Stimulated activated CD8-positive, alpha-beta memory T cell treated with anti-CD3 and anti-CD28 coated beads, Interleukin-2, amount 100 ng/mL, for 1 hour (primary cell): Measurements from ENCODE around the gene GPRIN2.
"Not testable (repeated sequence)": the region's sequence is repeated elsewhere in the genome, so short reads cannot be mapped to it uniquely, and the experiment has no call there.

Experiments used
- DNase-seq, 2 donors: peaks; one replicate each; pipeline ENCODE4 v3.0.0-alpha.2; 2020; ENCODE audit warnings: low read depth in 2 of 2

Gene GPRIN2

GRCh38 chr10:46556515-46557318 is at the start of gene GPRIN2:
Gene GPRIN2 (minus strand): TSS chr10:46556658. CDS start chr10:46550736, 5,922 bp downstream.
- no peak for DNase-seq

- DNase-seq: not testable (repeated sequence)
Measured at GRCh38 chr10:46600516-46600915, 44.1 kb upstream of the GPRIN2 start.

DNA sequence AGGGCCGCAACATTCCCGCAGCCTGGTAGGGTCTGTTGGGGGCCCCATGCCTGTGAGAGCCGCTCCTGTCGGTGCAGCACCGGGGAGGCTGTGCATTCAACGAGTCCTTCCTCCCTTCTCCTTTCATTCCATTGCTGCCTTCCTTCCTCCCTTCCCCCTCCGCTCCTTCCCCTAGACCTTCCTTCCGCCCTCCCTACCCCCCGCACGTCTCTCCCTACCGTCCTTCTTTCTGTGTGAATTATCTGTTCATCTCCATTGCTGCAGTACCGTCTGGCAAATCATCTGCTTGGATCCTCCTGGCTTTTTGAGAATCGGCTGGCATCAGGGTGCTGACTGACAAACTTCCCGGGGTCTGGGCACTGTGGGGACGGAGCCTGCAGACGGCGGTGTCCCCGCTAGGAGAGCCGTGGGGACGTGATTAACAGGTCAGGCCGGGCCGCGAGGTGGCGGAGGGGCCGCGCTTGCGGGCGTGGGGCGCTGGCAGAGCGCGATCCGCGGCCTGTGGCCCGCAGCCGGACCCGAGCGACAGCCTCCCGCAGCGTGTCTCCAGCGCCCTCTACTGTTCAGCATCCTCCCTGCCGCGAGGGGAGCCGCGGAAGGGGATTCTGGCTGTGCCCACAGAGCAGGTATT is 41.3 kb upstream of the GPRIN2 start:
- DNase-seq: not testable (repeated sequence)

DNA sequence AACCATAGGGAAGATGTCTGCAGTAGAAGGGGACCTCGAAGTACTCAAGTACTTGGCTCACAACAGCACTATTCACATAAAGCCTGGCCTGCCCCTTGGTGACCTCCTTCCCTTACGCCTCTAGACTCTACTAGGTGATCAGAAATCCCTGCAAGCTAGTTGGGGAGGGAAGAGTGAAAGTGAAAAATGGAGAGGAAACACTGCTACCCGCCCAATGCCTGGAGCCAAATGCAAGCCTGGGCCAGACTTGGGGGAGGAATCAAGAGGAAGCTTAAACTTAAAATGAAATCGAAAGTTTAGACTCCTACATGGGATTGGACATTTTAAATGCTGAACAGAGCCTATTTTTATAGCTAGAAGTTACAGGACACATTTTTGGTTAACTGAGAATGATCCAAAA is 40.1 kb upstream of the GPRIN2 start:
- not testable (repeated sequence) for DNase-seq

GRCh38 chr10:46594453-46595063 is 38.1 kb upstream of the GPRIN2 start:
- not testable (repeated sequence) for DNase-seq

DNA sequence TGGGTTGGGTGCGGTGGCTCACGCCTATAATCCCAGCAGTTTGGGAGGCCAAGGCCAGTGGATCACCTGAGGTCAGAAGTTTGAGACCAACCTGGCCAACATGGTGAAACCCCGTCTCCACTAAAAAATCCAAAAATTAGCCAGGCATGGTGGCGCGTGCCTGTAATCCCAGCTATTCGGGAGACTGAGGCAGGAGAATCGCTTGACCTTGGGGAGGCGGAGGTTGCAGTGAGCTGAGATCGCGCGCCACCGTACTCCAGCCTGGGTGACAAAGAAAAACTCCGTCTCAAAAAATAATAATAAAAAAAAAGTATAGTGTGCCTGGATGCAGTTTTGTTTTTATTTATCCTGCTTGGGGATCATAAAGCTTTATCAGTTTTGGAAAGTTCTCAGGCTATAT is 36.8 kb upstream of the GPRIN2 start:
- DNase-seq: not testable (repeated sequence)

DNA sequence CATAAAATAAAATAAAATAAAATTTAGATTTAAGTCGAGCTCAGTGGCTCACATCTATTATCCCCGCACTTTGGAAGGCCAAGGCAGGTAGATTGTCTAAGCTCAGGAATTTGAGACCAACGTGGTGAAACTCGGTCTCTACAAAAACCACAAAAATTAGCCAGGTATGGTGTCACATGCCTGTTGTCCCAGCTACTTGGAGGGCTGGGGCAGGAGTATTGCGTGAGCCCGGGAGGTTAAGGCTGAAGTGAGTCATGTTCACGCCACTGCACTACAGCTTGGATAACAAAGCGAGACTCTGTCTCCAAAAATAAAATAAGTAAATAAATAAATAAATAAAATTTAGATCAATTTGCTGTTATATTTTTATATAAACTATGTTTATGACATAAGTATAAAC is 34.6 kb upstream of the GPRIN2 start:
- DNase-seq: not testable (repeated sequence)

DNA sequence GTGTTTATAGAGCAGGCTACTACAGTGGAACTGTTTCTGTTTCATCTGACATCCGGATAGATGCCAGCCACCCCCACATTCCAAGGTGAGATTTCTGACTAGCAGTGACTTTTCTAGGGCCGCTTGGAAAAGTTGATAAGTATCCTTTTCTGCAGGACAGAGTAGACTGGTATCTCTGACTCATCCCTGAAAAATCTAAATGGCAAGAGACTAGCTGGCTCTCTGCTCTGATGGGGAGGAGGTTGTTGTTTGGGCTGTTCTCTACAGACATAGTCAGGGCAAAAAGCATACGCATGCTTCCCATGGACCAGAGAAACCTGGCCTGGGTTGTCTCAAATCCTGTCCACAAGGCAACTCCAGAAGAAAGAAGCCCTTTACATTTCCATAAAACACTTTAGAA is 33.1 kb upstream of the GPRIN2 start:
- DNase-seq: not testable (repeated sequence)

GRCh38 chr10:46588221-46588620 is 31.8 kb upstream of the GPRIN2 start:
- not testable (repeated sequence) for DNase-seq

DNA sequence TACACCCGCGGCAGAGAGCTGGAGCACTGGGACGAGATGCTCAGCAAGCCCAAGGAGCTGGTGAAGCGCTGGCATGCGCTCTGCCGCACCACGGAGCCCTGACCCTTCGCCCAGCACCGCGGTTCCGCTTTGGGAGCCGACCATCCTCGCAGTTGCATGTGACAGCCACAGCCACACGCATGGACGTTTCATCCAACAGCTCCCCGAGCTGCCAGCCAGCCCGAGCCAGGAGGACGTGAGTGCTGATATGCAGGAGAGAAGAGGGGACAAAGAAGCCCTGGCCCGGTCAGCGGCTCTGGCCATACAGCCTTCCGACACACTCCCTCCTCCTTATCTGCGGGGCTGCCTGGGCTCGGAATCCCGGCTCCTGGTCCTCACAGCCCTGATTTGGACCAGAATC is 31.1 kb upstream of the GPRIN2 start:
- DNase-seq: not testable (repeated sequence)

- not testable (repeated sequence) for DNase-seq
Measured at GRCh38 chr10:46585246-46585645, 28.8 kb upstream of the GPRIN2 start.

- not testable (repeated sequence) for DNase-seq
Measured at GRCh38 chr10:46584196-46584595, 27.7 kb upstream of the GPRIN2 start.

DNA sequence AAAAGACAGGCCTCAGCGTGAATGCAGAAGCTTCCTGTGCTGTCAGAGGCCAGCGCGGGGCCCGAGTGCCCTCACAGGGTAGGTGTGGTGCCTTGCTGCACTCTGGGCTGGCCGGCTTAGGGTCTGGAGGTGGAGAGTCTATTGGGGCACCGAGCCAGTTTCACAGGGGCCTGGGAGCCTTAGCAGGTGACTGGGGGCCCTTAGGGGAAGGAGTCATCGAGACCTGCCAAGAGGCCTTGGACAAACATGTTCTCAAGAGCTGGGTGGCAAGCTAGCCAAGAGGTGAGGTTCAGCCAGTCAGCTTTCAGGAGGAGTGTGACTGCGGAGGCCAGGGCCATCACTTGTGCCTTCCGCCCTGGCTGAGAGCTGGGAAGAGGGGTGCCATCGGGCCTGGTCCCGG is 26.1 kb upstream of the GPRIN2 start:
- not testable (repeated sequence) for DNase-seq

DNA sequence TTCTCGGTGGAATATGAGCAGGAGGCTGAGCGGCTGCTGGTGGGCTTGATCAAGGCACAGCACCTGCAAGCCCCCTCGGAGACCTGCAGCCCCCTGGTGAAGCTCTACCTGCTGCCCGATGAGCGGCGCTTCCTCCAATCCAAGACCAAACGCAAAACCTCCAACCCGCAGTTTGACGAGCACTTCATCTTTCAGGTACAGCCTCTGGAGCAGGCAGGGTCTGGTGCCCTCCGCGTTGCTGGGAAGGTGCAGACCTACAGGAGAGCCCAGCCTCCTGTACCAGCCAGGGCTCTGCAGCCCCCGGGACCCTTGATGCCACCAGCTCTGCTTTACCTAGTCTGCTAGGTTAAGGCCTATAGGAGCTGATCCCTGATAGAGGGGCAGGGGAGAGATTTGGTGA is 25.5 kb upstream of the GPRIN2 start:
- DNase-seq: not testable (repeated sequence)

- DNase-seq: not testable (repeated sequence)
Measured at GRCh38 chr10:46579378-46579777, 22.9 kb upstream of the GPRIN2 start.

GRCh38 chr10:46578474-46579178 is 22.2 kb upstream of the GPRIN2 start, which contains the start of gene SYT15:
Gene SYT15 (plus strand): TSS chr10:46579128. CDS start chr10:46579169, 41 bp downstream.
- DNase-seq: not testable (repeated sequence)

- not testable (repeated sequence) for DNase-seq
Measured at GRCh38 chr10:46577624-46578473, 21.4 kb upstream of the GPRIN2 start.

DNA sequence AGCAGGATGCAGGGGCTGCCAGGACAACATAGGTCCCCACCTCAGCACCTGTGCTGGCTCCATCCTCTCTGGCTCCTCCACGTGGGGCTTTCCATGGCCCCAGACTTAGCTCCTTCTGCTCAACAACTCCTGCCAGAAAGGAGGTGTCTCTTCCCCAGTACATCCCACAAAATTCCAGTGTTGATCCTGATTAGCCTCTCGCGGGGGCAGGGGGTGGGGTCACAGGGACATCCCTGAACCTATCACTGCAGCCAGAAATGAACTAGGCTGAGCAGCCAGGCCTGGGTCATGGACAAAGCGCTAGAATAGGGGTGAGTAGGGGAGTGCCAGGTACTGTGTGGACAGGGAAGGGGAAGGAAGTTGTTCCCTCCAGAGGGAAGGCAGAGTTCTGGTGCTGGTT is 17.4 kb upstream of the GPRIN2 start:
- DNase-seq: not testable (repeated sequence)

DNA sequence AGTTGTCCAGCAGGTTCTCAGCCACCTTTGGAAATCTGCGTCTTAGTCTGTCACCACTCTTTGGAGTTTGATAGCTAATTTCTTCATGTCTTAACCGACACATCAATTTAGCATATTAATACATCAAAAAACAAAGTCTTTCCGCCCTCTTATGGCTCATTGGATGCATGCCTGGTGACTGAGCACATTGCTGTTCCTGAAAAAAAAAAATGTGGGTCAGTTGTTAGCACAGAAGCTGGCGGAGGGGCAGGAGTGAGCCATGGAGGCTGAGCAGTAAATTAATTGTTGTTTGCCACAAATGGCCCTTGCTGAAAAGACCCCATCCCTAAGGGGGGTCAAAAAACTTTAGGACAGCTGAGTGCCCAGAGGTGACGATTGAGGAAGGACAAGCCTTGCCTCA is 16.9 kb upstream of the GPRIN2 start:
- DNase-seq: not testable (repeated sequence)

- DNase-seq: not testable (repeated sequence)
Measured at GRCh38 chr10:46572765-46573164, 16.3 kb upstream of the GPRIN2 start.

DNA sequence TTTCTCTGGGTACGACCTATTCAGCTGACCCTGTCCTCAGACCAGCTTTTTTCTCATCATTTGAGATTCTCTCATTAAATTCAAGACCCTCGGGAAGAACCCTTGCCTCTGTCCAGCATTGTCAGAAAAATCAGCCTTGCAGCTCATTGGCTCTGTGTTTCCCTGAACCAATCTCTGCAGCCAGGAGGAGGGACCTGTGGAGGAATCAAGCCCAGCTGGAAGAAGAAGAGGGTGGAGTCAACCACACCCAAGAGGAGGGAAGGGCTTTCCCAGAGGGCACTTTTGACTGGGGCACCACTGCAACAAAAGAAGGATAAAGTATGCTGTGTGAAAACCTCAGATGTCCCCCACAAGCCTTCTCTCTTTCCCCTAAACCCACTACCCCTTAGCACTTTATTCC is 14.2 kb upstream of the GPRIN2 start:
- DNase-seq: not testable (repeated sequence)
